SJSA1 (cell line): ENCODE data around the gene FZD1. TPM values are rescaled to one million over a fixed set of nuclear protein-coding genes. Genes with fewer than 3 reads are reported as not detected.

Experiments
- DNase-seq, 2 experiments: peaks; one replicate each; pipeline ENCODE4 v3.0.0-alpha.2; 2015 to 2020; ENCODE audit warnings: low spot score in 2 of 2, low read depth in 1 of 2
- H3K27ac ChIP-seq: fragments of 250-450 bp; sonication (Bioruptor Pico); 2 replicates; pipeline ENCODE4 v1.5.1; 2020; ENCODE audit warnings: mild to moderate bottlenecking, moderate library complexity
- H3K27me3 ChIP-seq: fragments of 250-450 bp; sonication (Bioruptor Pico); replicated peaks from 2 replicates; pipeline ENCODE4 v1.5.1; 2020; ENCODE audit warnings: mild to moderate bottlenecking, moderate library complexity
- H3K36me3 ChIP-seq: fragments of 250-450 bp; sonication (Bioruptor Pico); 2 replicates; pipeline ENCODE4 v1.5.1; 2020; ENCODE audit warnings: mild to moderate bottlenecking
- H3K4me1 ChIP-seq: fragments of 250-450 bp; sonication (Bioruptor Pico); replicated peaks from 2 replicates; pipeline ENCODE4 v1.6.1; 2021; ENCODE audit warnings: mild to moderate bottlenecking
- H3K4me3 ChIP-seq: fragments of 250-450 bp; sonication (Bioruptor Pico); 2 replicates; pipeline ENCODE4 v1.5.1; 2020; ENCODE audit warnings: mild to moderate bottlenecking
- H3K9me3 ChIP-seq: fragments of 250-450 bp; sonication (Bioruptor Pico); replicated peaks from 2 replicates; pipeline ENCODE4 v1.5.1; 2020; ENCODE audit warnings: mild to moderate bottlenecking
- total RNA-seq: library from RNA; depleted of rRNA; stranded (reverse); fragments of >200 nt; shearing (Covaris generic); gene quantifications from 2 replicates; pipeline ENCODE4 v1.2.3, GENCODE V29; 2014

The FZD1 gene
- total RNA-seq, 1 experiment from 2014 or later, result 11.6 TPM

DNA sequence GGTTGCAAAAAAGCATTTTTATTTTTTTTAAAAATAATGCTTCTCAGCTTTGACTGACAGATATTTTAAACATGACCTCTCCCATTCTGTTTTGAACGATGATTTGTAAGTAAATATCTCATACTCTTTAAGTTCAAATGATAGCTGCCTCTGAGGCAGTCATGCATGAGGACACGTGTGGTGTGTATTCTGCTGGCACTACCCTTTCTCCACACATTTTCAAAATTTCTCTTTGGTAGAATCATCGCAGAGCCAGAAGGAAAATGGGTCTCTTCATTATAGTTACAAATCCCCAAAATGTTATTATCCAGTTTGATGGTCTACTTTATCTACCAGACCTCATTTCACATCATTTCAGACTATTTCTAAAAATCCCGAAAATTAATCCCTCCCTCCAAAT lies 55.1 kb downstream of the FZD1 start:
- H3K4me3 ChIP-seq, result no peak overlapping the region
- DNase-seq, result no peak
- H3K4me1 ChIP-seq, result no peaks in the 10 kb centered on the region
- H3K27me3 ChIP-seq, result peaks cover 2% of the 10 kb centered on the region
- no peaks in the 10 kb centered on the region for H3K9me3 ChIP-seq
- H3K36me3 ChIP-seq, result no peaks in the 10 kb centered on the region
- H3K27ac ChIP-seq, result no peak overlapping the region

DNA sequence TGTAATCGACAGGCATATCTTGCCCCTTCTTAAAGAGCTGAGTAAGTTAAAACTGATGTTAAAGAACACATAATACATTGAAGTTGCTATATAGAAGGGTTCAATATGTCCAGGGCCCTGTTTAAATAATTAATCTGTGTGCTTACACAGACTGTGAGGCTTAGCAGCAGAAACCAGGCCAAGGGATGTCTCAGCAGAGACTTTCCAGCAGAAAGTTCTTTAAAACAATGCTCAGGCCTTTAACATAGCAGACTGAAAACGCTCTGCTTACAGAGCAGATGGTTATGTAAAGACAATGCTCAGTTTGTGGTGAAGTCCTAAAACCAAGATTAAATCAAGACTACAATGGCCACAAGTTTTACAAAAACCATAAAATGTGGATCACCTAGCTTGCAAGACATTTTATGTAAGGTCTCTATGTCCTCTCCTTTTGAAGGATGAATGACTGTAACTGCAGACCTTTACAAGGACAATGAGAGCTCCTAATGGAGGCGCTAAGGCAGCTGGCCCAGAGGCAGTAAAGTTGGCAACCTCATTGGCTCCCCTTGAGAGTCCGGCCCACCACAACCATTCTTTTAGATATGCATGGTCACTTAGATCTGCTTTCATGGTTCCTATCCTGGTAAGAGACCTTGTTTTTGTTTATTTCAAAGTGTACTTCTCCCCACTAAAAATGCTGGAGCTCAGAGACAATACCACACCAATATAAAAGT lies 56.3 kb downstream of the FZD1 start:
- Histone ChIP-seq H3K27ac (no peak overlapping the region), H3K27me3 (peaks cover 2% of the 10 kb centered on the region), H3K9me3 (no peaks in the 10 kb centered on the region), H3K4me3 (no peak overlapping the region), H3K4me1 (no peaks in the 10 kb centered on the region), H3K36me3 (no peaks in the 10 kb centered on the region)
- DNase-seq, result no peak
